Right hindlimb (tissue), 1 donor: ENCODE data around the gene NPEPPS.
"Not testable (repeated sequence)": the region's sequence is repeated elsewhere in the genome, so short reads cannot be mapped to it uniquely, and the experiment has no call there.

Experiments used
- DNase-seq: peaks from one replicate; pipeline ENCODE4 v3.0.0-alpha.2; 2018

NPEPPS gene

GRCh38 chr17:47561698-47562405, 30.9 kb downstream of the NPEPPS start:
- DNase-seq = not testable (repeated sequence)

GRCh38 chr17:47562406-47562705, 31.4 kb downstream of the NPEPPS start:
- not testable (repeated sequence) for DNase-seq

- DNase-seq = not testable (repeated sequence)
Observed at GRCh38 chr17:47567261-47567660, 36.4 kb downstream of the NPEPPS start.

GRCh38 chr17:47572561-47572960, 41.7 kb downstream of the NPEPPS start:
- not testable (repeated sequence) for DNase-seq

- DNase-seq = not testable (repeated sequence)
Observed at GRCh38 chr17:47582416-47582815, 51.5 kb downstream of the NPEPPS start.

GRCh38 chr17:47586378-47587055, 55.6 kb downstream of the NPEPPS start:
- DNase-seq = not testable (repeated sequence)

- not testable (repeated sequence) for DNase-seq
Observed at GRCh38 chr17:47593522-47593921, 62.6 kb downstream of the NPEPPS start.

- no peak for DNase-seq
Observed at GRCh38 chr17:47603830-47604597, 73.1 kb downstream of the NPEPPS start.

GRCh38 chr17:47604598-47604927, 73.7 kb downstream of the NPEPPS start:
- DNase-seq = peak; percentile 73

GRCh38 chr17:47605011-47605410, 74.1 kb downstream of the NPEPPS start:
- no peak for DNase-seq

- no peak for DNase-seq
Observed at GRCh38 chr17:47607481-47607880, 76.6 kb downstream of the NPEPPS start.

- no peak for DNase-seq
Observed at GRCh38 chr17:47611372-47612350, 80.8 kb downstream of the NPEPPS start.

- no peak for DNase-seq
Observed at GRCh38 chr17:47615766-47616424, 85.0 kb downstream of the NPEPPS start.

- no peak for DNase-seq
Observed at GRCh38 chr17:47618410-47618809, 87.5 kb downstream of the NPEPPS start.

GRCh38 chr17:47620503-47621245, 89.8 kb downstream of the NPEPPS start:
- no peak for DNase-seq

- peak; percentile 26 for DNase-seq
Observed at GRCh38 chr17:47621293-47622179, 90.6 kb downstream of the NPEPPS start.

GRCh38 chr17:47622180-47622549, 91.3 kb downstream of the NPEPPS start:
- DNase-seq = no peak

- no peak for DNase-seq
Observed at GRCh38 chr17:47624727-47625068, 93.8 kb downstream of the NPEPPS start.

GRCh38 chr17:47628014-47628566, 97.2 kb downstream of the NPEPPS start:
- no peak for DNase-seq

- DNase-seq = no peak
Observed at GRCh38 chr17:47629826-47630225, 98.9 kb downstream of the NPEPPS start.
